ENCODE measurements around the gene OARD1.

The OARD1 gene

DNA sequence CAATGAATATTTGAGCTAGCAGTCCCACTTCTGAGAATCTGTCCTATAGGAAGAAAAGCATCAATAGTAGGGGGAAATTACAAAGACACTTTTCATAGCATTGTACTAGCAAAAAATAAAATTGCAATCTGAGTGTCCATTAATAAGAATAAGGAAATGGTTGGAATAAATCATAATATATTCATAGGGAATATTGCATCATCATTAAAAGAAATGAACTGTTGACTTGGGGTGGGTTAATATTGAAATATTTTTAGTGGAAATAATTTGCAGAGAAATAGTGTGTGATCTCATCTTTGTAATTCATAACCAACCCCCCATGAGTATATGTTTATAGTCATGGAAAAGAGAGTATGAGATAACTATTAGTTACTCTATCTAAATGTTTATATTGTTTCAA is 13.0 kb upstream of the OARD1 start:
- H3K4me3 Mint-ChIP-seq, result no peak overlapping the region
- no peak for DNase-seq (ENCODE audit: low spot score)
- no peaks in the 10 kb centered on the region for H3K9me3 Mint-ChIP-seq
- peaks cover 67% of the 10 kb centered on the region for H3K36me3 Mint-ChIP-seq (ENCODE audit: low read depth)
- peaks cover 23% of the 10 kb centered on the region for H3K4me1 Mint-ChIP-seq (ENCODE audit: low read depth)
- H3K27me3 Mint-ChIP-seq (ENCODE audit: low read depth), result no peaks in the 10 kb centered on the region
- no peak overlapping the region for H3K27ac Mint-ChIP-seq

DNA sequence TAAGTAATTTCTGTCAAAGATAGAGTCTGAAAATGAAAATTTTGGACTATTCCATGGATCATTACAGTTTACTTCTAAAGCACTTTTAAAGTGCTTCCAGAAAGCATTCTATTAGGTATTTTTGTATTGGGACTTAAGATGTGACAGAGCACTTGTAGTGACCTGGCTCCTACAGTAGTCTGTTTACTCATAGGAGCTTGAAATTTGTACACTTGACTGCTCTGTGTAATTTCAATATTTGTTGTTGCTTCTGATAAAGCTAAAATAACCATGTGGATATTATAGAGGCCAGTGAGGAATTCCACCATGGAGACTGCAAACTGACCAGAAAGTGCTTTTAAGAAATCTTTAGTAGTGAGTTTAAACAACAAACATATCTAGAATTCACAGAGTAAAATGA is 10.9 kb upstream of the OARD1 start:
- Mint-ChIP-seq H3K4me1 (ENCODE audit: low read depth) (peaks cover 32% of the 10 kb centered on the region), H3K27ac (no peak overlapping the region), H3K36me3 (ENCODE audit: low read depth) (peaks cover 72% of the 10 kb centered on the region), H3K4me3 (no peak overlapping the region), H3K9me3 (no peaks in the 10 kb centered on the region), H3K27me3 (ENCODE audit: low read depth) (no peaks in the 10 kb centered on the region)
- no peak for DNase-seq (ENCODE audit: low spot score)

DNA sequence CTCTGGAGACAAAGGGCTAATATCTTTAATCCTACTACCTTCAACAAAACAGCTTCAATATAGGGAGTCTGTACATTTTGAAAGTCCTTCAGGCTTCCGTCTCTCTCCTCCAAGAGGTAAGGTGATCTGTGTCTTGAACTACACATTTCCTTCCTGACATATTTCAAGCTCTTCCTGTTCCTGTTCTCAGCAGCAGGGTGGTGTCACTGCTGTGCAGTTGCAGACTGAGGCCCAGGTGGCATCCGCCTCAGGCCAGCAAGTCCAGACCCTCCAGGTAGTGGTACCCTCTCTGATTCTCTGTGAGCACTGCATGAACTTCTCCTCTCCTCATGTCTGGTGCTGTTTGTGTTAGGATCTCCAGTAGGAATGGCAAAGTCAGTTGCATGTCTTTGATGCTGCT is 8.5 kb upstream of the OARD1 start:
- peaks cover 45% of the 10 kb centered on the region for H3K4me1 Mint-ChIP-seq (ENCODE audit: low read depth)

DNA sequence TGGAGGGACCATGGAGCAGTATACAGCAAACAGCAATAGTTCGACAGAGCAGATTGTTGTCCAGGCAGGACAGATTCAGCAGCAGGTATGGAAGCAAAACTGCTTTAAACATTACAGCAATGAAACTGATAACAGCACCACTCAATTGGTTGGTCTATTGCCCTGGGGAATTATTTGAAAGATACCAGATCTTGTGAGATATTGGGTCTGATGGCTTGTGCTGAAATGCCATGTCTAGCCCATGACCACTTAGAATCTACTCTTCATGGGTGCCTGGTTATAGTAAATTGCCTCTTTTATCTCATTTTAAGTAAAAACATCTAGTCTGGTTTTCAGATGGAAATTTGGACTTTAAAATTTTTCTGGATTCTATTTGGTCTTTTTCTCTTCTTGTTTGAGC is 6.9 kb upstream of the OARD1 start:
- no peak overlapping the region for H3K27ac Mint-ChIP-seq
- no peak for DNase-seq (ENCODE audit: low spot score)
- no peaks in the 10 kb centered on the region for H3K27me3 Mint-ChIP-seq (ENCODE audit: low read depth)
- H3K4me1 Mint-ChIP-seq (ENCODE audit: low read depth), result peaks cover 56% of the 10 kb centered on the region
- no peak overlapping the region for H3K4me3 Mint-ChIP-seq
- H3K9me3 Mint-ChIP-seq, result no peaks in the 10 kb centered on the region
- peaks cover 58% of the 10 kb centered on the region for H3K36me3 Mint-ChIP-seq (ENCODE audit: low read depth)

More for the DNA sequence above, 8.5 kb upstream of the OARD1 start:
- DNase-seq (ENCODE audit: low spot score), result no peak
- Mint-ChIP-seq H3K4me3 (peak overlapping the region; percentile 80), H3K27ac (peak overlapping the region; percentile 82), H3K27me3 (ENCODE audit: low read depth) (no peaks in the 10 kb centered on the region), H3K9me3 (no peaks in the 10 kb centered on the region), H3K36me3 (ENCODE audit: low read depth) (peaks cover 56% of the 10 kb centered on the region)

DNA sequence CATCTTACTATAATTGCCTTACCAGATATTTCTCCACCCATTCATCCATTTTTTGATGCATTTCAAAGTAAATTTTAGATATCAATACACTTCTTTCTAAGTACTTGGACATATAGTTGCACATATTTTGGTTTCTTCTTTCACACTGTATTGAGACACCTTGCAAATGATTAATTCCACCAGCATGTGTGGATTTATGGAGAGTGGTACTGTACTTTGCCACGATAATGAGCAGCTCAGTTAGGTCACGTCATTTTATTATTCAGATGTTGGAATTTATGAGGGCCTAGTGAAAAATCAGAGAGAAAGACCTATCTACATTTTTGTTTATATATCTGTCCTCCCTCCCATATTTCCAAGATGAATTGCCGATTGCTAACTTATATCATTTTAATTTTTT is 5.9 kb upstream of the OARD1 start:
- DNase-seq (ENCODE audit: low spot score), result no peak
- Mint-ChIP-seq H3K27ac (no peak overlapping the region), H3K36me3 (ENCODE audit: low read depth) (peaks cover 53% of the 10 kb centered on the region), H3K9me3 (no peaks in the 10 kb centered on the region), H3K27me3 (ENCODE audit: low read depth) (no peaks in the 10 kb centered on the region), H3K4me1 (ENCODE audit: low read depth) (peaks cover 54% of the 10 kb centered on the region), H3K4me3 (no peak overlapping the region)

DNA sequence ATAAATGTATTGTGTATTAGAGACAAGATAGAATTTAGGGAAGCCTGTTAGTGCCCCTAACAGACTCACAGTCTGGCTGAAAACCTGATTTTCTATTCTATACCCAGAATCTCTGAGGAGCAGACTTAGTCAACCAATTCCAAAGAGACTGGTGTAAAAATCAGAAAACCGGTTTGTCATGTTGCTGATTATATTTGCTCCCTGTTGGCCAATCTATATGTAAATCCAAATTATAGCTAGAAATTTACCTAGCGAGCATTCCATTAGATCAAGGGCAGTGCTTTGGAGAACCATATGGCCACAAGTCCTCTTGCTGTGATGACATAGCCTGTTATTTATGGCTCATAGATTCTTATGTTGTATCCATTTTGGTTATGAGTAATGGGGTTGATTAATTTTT is 5.4 kb upstream of the OARD1 start:
- DNase-seq (ENCODE audit: low spot score), result no peak
- Mint-ChIP-seq H3K36me3 (ENCODE audit: low read depth) (peaks cover 48% of the 10 kb centered on the region), H3K4me1 (ENCODE audit: low read depth) (peaks cover 51% of the 10 kb centered on the region), H3K27me3 (ENCODE audit: low read depth) (no peaks in the 10 kb centered on the region), H3K4me3 (no peak overlapping the region), H3K27ac (no peak overlapping the region), H3K9me3 (no peaks in the 10 kb centered on the region)

DNA sequence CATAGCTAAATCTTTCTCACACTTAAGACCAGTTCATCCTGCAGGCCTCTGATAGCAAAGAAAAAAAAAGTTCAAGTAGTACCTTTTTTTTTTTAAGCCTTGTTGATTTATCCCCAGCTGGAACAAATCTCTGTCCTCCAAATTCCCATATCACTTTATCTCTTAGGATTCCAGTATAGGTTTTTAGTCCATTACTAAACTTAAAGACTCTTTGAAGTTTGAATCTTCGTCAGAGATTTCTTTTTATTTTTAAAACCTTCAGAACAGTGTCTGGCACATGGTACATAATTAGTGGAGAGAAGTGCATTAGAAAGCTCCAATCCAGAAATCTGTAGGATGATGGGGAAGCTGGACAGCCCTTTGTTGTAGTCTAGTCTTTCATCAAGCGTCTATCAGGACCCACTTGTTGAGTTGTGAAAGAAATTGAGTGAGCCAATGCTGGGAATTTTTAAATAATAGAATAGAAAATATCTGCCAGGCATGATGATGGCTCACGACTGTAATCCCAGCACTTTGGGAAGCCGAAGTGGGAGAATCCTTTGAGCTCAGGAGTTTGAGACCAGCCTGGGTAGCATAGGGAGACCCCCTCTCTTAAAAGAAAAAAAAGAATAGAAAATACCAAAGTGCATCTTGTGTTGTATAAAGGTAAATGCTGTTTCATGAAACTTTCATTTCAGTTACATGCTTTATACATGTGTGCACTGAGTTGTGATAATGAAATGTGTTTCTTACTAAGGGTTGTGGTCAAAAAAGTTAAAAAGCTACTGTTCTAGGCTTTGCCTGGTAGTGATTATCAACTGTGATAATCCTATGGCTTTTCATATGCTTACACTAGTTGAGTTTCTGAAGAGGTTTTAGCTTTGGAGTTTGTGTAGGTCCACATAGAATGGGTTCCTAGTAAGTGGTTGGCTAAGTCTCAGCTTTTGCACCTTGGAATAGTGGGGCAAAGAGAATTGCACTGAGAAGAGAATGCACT is 3.8 kb upstream of the OARD1 start:
- Mint-ChIP-seq H3K9me3 (no peaks in the 10 kb centered on the region), H3K4me1 (ENCODE audit: low read depth) (peaks cover 49% of the 10 kb centered on the region), H3K27me3 (ENCODE audit: low read depth) (no peaks in the 10 kb centered on the region), H3K36me3 (ENCODE audit: low read depth) (peaks cover 39% of the 10 kb centered on the region), H3K27ac (peak overlapping the region; percentile 27), H3K4me3 (peak overlapping the region; percentile 97)
- DNase-seq (ENCODE audit: low spot score), result no peak

DNA sequence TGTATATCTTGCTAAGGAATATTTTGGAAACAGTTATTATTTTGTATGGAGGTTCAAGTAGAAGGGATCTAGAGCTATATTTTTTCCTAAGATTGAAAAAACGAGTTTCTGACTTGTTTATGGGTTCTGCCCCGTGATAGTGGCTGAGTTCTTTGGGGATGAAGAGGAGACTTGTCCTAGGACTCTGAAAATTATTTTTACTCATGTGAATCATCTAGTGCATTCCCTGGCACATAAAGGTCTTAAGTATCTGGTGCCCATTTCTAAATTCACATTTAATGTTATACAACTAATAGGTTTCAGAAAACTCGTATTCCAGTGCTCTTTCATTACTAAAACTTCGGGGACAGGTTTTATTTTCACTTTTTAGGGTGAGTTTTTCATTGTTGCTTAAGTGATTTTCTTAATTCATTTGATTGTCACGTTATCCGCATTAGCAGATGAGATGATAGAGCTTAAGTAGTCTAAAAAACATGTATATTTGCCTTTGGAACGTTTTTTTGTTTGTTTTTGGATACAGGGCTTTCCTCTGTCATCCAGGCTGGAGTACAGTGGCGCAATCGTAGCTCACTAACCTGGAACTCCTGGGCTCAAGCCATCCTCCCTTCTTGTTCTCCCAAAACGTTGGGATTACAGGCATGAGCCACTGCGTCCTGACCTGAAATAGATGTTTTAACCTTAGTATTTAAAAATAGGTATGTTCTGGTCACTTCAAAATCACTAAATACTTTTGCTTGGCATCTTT is 2.7 kb upstream of the OARD1 start:
- H3K4me3 Mint-ChIP-seq, result peak overlapping the region; percentile 97
- no peak for DNase-seq (ENCODE audit: low spot score)
- H3K36me3 Mint-ChIP-seq (ENCODE audit: low read depth), result peaks cover 34% of the 10 kb centered on the region
- H3K9me3 Mint-ChIP-seq, result no peaks in the 10 kb centered on the region
- peaks cover 47% of the 10 kb centered on the region for H3K4me1 Mint-ChIP-seq (ENCODE audit: low read depth)
- H3K27me3 Mint-ChIP-seq (ENCODE audit: low read depth), result no peaks in the 10 kb centered on the region
- peak overlapping the region; percentile 98 for H3K27ac Mint-ChIP-seq

DNA sequence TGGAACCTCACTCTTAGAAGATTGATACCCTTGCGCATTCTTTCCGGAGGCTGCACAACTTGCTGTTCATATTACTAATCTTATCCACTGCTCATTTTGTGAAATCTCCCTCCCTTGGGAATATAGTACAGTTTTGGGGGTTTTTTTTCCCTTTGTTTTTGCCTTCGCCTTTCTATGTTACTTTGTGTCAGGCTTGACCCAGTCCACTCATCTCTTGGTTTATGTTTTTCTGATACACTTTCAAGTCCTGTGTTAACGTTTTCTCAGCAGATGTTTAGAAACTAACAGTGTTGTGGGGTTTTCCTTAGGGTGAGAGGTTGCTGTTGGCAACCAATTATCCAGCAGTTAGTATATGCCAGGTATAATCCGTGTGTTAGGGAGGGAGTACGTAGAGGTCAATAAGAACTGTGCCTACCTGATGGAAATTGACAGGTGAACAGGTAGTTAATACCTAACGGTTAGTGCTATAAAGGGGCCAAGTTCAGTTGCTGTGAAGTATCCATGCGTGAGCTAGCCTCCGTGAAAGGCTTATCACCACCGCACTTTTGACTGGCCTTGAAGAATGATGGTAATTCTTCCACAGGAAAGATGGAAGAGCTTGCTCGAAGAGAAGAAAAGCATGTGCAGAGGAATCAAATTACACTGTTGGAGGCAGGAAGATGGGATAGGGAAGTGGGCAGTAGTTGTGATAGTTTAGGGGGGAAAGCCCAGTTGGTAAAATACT is 2.0 kb upstream of the OARD1 start:
- H3K27me3 Mint-ChIP-seq (ENCODE audit: low read depth), result no peaks in the 10 kb centered on the region
- peaks cover 49% of the 10 kb centered on the region for H3K4me1 Mint-ChIP-seq (ENCODE audit: low read depth)
- no peak for DNase-seq (ENCODE audit: low spot score)
- H3K9me3 Mint-ChIP-seq, result no peaks in the 10 kb centered on the region
- H3K36me3 Mint-ChIP-seq (ENCODE audit: low read depth), result peaks cover 33% of the 10 kb centered on the region
- H3K27ac Mint-ChIP-seq, result peak overlapping the region; percentile 98
- peak overlapping the region; percentile 97 for H3K4me3 Mint-ChIP-seq

DNA sequence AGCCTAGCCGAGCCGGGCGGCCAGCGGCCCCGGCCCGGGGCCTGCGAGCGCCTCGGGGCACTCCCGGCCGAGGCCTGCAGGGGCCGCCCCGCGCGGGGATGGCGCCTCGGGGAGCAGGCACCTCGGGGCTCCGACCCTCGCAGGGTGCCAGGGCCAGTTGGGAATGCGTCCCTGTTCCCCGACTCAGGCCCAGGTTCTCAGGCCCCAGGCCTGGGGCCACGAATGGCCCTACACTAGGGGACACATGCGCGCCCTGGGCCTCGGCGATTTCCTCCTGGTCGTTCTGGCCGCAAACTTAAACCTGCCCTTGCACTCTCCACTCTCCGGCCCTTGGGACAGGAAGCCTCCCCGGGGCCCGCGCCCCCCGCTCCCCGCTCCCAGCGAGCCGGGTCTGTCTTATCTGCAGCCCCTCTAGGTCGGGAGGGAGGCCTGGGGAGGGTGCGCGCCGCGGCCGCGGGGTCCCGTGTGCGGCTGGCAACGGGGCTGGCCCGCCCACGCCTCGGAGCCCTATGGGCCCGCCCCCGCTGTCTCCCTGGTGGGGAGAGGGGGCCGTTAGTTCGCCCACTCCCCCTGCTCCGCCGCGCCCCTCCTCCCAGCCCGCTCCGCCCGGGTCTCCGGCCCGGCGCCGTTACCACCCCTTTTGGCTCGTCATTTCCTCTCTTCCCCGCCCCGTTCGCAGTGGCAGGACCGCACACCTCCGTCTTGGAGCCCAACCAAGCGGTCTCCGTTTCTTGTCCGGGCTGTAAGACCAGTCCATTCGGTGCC is 1.2 kb upstream of the OARD1 start:
- Mint-ChIP-seq H3K27ac (peak overlapping the region; percentile 98), H3K4me1 (ENCODE audit: low read depth) (peaks cover 48% of the 10 kb centered on the region), H3K4me3 (peak overlapping the region; percentile 97), H3K36me3 (ENCODE audit: low read depth) (peaks cover 27% of the 10 kb centered on the region), H3K27me3 (ENCODE audit: low read depth) (no peaks in the 10 kb centered on the region), H3K9me3 (no peaks in the 10 kb centered on the region)
- peak; percentile 83 for DNase-seq (ENCODE audit: low spot score)

DNA sequence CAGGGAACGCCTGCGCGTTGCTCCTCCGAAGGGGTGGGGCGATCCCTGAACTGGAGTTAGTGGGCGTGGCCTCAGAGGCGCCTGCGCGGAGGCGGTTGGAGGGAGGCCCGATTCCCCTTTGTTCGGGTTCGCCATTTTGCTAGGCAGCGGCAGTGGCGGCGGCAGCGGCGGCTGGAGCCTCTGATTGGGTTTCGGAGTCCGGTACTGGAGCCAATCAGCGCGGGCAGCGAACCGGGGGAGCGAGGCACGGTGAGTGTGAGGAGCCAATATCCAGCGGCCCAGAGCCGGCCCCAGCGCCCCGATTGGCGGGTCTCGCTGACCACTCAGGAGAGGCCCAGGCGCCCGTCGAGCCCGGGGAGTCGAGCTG is 663 bp upstream of the OARD1 start, which contains the start of gene NFYA:
Gene NFYA (plus strand): TSS at position 139 of the 367 bp plus-strand sequence. CDS start 6,116 bp downstream, outside the sequence.
- Mint-ChIP-seq H3K27ac (peak within 1 kb of the TSS; percentile 98), H3K4me1 (ENCODE audit: low read depth) (peaks cover 51% of the 10 kb centered on the region), H3K9me3 (no peaks in the 10 kb centered on the region), H3K4me3 (peak within 1 kb of the TSS; percentile 97), H3K27me3 (ENCODE audit: low read depth) (no peaks in the 10 kb centered on the region), H3K36me3 (ENCODE audit: low read depth) (peaks cover 28% of the 10 kb centered on the region)
- DNase-seq (ENCODE audit: low spot score), result peak; percentile 100

DNA sequence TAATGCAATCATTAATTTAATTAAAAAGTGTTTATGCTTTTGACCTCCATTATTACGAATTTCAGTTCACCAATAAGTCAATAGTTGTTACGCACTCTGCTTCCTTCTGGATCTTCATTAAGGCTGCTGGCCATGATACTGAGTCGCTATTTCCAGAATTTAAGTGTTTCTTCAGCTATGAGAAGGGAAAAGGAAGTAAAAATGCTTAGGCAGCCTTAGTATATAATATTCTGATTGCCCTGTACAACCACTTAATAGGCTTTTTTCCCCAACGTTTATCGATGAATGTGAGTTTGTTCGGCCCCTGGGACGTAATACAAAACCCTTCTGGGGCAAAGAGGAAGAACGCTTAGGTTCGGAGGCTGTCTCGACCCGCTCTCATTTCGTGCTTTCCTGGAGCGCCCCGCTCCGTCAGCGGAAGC is 644 bp downstream of the OARD1 start:
- peak overlapping the region; percentile 98 for H3K27ac Mint-ChIP-seq
- H3K4me1 Mint-ChIP-seq (ENCODE audit: low read depth), result peaks cover 57% of the 10 kb centered on the region
- no peaks in the 10 kb centered on the region for H3K27me3 Mint-ChIP-seq (ENCODE audit: low read depth)
- DNase-seq (ENCODE audit: low spot score), result no peak
- peaks cover 42% of the 10 kb centered on the region for H3K36me3 Mint-ChIP-seq (ENCODE audit: low read depth)
- H3K4me3 Mint-ChIP-seq, result peak overlapping the region; percentile 95
- no peaks in the 10 kb centered on the region for H3K9me3 Mint-ChIP-seq

DNA sequence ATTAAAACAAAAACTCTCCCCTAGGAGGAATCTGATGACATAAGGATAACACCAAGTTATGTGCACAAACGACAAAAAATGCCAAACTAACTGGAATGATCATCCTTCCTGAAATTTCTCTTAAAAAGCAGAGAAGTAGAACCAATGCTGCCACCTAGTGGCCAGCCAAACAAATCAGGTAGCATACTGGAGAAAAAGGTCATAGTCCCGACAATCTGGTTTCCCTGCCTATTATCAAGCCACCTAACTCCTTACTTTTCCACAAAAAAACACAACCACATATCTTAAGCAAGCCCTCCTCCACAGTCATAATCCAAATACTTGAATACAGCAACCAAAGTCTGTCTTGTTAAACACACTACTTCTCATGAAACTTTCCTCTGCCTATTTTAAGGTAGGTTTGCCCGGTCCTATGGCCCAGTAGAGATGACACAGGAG is 5.3 kb downstream of the OARD1 start:
- peak; percentile 37 for DNase-seq (ENCODE audit: low spot score)
- Mint-ChIP-seq H3K27ac (peak overlapping the region; percentile 2), H3K4me1 (ENCODE audit: low read depth) (peaks cover 38% of the 10 kb centered on the region), H3K9me3 (no peaks in the 10 kb centered on the region), H3K4me3 (no peak overlapping the region), H3K27me3 (ENCODE audit: low read depth) (no peaks in the 10 kb centered on the region), H3K36me3 (ENCODE audit: low read depth) (peaks cover 42% of the 10 kb centered on the region)
